Glutamatergic neuron (in vitro differentiated cells): ENCODE results near the gene LARP1. TPM values are rescaled to one million over a fixed set of nuclear protein-coding genes. Genes with fewer than 3 reads are reported as not detected.

Experiments
- DNase-seq: peaks from one replicate; pipeline ENCODE4 v3.0.0; 2022
- H3K27ac Mint-ChIP-seq: one replicate; pipeline ENCODE4 v1.8.0; 2020; ENCODE audit warnings: mild to moderate bottlenecking, mixed read lengths, inconsistent platforms; ENCODE audit not compliant: unreplicated experiment
- H3K27me3 Mint-ChIP-seq: one replicate; pipeline ENCODE4 v1.8.0; 2020; ENCODE audit warnings: mild to moderate bottlenecking, moderate library complexity, mixed read lengths, inconsistent platforms; ENCODE audit not compliant: unreplicated experiment
- H3K36me3 Mint-ChIP-seq: one replicate; pipeline ENCODE4 v1.8.0; 2020; ENCODE audit warnings: mild to moderate bottlenecking, mixed read lengths, inconsistent platforms; ENCODE audit not compliant: unreplicated experiment
- H3K4me1 Mint-ChIP-seq: one replicate; pipeline ENCODE4 v1.8.0; 2020; ENCODE audit warnings: mild to moderate bottlenecking, low read depth, mixed read lengths, inconsistent platforms; ENCODE audit not compliant: unreplicated experiment
- H3K4me3 Mint-ChIP-seq: one replicate; pipeline ENCODE4 v1.8.0; 2020; ENCODE audit warnings: mild to moderate bottlenecking, mixed read lengths, inconsistent platforms; ENCODE audit not compliant: unreplicated experiment
- H3K9me3 Mint-ChIP-seq: one replicate; pipeline ENCODE4 v1.8.0; 2020; ENCODE audit warnings: mild to moderate bottlenecking, moderate library complexity, mixed read lengths, inconsistent platforms; ENCODE audit not compliant: unreplicated experiment
- CTCF ChIP-seq: fragments of 200-600 bp; sonication (generic); IDR thresholded peaks from one replicate; pipeline ENCODE4 v1.5.0; 2021; ENCODE audit not compliant: partially characterized antibody, unreplicated experiment
- total RNA-seq: library from RNA; stranded (reverse); fragmentation: NEBNext Ultra II Directional; extraction: Animal tissue kit (Norgen Biotek cat#: 25700); gene quantifications from one replicate; pipeline ENCODE4 v1.2.1, GENCODE V29; 2021; ENCODE audit not compliant: unreplicated experiment

LARP1 gene
- total RNA-seq, 1 donor from 2014 or later, result 199 TPM

DNA sequence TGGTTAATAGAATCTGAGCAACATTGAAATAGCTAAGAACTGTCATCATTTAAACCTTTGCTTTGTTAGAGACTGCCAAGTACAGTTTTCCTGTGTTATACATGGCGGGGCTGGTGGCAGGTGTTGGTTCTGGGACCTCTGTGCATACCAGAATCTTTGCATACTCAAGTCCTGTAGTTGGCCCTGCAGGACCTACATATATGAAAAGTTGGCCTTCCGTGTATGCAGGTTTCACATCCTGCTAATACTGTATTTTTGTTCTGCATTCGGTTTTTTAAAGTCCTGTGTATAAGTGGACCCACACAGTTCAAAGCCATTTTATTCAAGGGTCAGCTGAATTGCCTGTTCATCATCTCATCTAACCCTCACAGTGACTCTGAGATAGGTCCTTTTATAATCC lies 36.4 kb downstream of the LARP1 start:
- H3K9me3 Mint-ChIP-seq, result peaks cover 1% of the 10 kb centered on the region
- DNase-seq, result no peak
- H3K27ac Mint-ChIP-seq, result no peak overlapping the region
- no peaks in the 10 kb centered on the region for H3K36me3 Mint-ChIP-seq
- H3K4me1 Mint-ChIP-seq, result peaks cover 2% of the 10 kb centered on the region
- no peak overlapping the region for H3K4me3 Mint-ChIP-seq
- TF ChIP-seq CTCF, result no peak
- no peaks in the 10 kb centered on the region for H3K27me3 Mint-ChIP-seq

DNA sequence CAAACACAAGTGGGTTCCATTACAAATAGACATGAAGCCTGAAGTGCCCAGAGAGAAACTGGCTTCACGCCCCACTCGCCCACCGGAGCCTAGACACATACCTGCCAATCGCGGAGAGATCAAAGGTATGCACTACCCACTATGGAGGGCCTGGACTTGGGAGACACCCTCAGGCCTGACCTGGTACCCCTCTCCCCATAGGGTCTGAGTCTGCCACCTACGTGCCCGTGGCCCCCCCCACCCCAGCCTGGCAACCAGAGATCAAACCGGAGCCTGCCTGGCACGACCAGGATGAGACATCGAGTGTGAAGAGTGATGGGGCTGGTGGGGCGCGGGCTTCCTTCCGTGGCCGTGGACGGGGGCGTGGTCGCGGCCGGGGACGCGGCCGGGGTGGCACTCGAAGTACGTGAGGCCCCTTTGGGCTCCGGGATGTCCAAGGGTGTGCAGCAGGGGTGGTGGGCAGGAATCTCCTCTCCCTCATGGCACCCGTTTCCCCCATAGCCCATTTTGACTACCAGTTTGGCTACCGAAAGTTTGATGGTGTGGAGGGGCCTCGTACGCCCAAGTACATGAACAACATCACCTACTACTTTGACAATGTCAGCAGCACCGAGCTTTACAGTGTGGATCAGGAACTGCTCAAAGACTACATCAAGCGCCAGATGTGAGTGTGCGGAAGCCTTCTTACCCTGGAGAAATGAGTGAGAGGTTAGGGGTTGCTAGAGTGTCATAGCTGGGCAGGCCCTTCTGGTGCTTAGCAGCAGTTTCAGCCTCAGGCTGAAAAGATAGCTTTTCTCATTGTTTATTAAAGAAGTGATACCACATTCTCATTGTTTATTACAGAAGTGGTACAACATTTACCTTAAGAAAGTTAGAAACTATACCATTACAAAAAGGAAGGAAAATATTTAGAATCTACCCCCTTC lies 38.7 kb downstream of the LARP1 start:
- no peak for DNase-seq
- H3K27ac Mint-ChIP-seq, result peak overlapping the region; percentile 29
- no peak overlapping the region for H3K4me3 Mint-ChIP-seq
- no peaks in the 10 kb centered on the region for H3K27me3 Mint-ChIP-seq
- H3K36me3 Mint-ChIP-seq, result no peaks in the 10 kb centered on the region
- TF ChIP-seq CTCF, result no peak
- H3K4me1 Mint-ChIP-seq, result no peaks in the 10 kb centered on the region
- H3K9me3 Mint-ChIP-seq, result no peaks in the 10 kb centered on the region

- Mint-ChIP-seq H3K27ac (no peak overlapping the region), H3K4me3 (no peak overlapping the region), H3K4me1 (no peaks in the 10 kb centered on the region), H3K36me3 (no peaks in the 10 kb centered on the region), H3K9me3 (no peaks in the 10 kb centered on the region), H3K27me3 (no peaks in the 10 kb centered on the region)
- DNase-seq, result no peak
- TF ChIP-seq CTCF, result no peak
These were observed 39.5 kb downstream of the LARP1 start for GRCh38 chr5:154794525-154795234.

- H3K4me1 Mint-ChIP-seq, result no peaks in the 10 kb centered on the region
These were observed 40.0 kb downstream of the LARP1 start for GRCh38 chr5:154795235-154795596.

More at GRCh38 chr5:154795235-154795596, 40.0 kb downstream of the LARP1 start:
- no peak for DNase-seq
- H3K27ac Mint-ChIP-seq, result no peak overlapping the region
- no peak for TF ChIP-seq CTCF
- no peaks in the 10 kb centered on the region for H3K9me3 Mint-ChIP-seq
- H3K27me3 Mint-ChIP-seq, result peaks cover under 1% of the 10 kb centered on the region
- no peaks in the 10 kb centered on the region for H3K36me3 Mint-ChIP-seq
- H3K4me3 Mint-ChIP-seq, result no peak overlapping the region
